Endothelial cell (in vitro differentiated cells): ENCODE results near the gene HOXC4. TPM values are rescaled to one million over a fixed set of nuclear protein-coding genes. Genes with fewer than 3 reads are reported as not detected.

ENCODE experiments used
- DNase-seq: peaks from one replicate; pipeline ENCODE4 v3.0.0; 2021; ENCODE audit warnings: low spot score
- H3K27ac Mint-ChIP-seq: one replicate; pipeline ENCODE4 v1.8.0; 2021; ENCODE audit warnings: mixed read lengths, inconsistent platforms; ENCODE audit not compliant: unreplicated experiment
- H3K27me3 Mint-ChIP-seq: one replicate; pipeline ENCODE4 v1.8.0; 2021; ENCODE audit warnings: mild to moderate bottlenecking, moderate library complexity, mixed read lengths, inconsistent platforms; ENCODE audit not compliant: unreplicated experiment
- H3K36me3 Mint-ChIP-seq: one replicate; pipeline ENCODE4 v1.8.0; 2021; ENCODE audit warnings: mild to moderate bottlenecking, low read depth, mixed read lengths, inconsistent platforms; ENCODE audit not compliant: unreplicated experiment
- H3K4me1 Mint-ChIP-seq: one replicate; pipeline ENCODE4 v1.8.0; 2021; ENCODE audit warnings: mild to moderate bottlenecking, mixed read lengths, inconsistent platforms; ENCODE audit not compliant: unreplicated experiment
- H3K4me3 Mint-ChIP-seq: one replicate; pipeline ENCODE4 v1.8.0; 2021; ENCODE audit warnings: mild to moderate bottlenecking, mixed read lengths, inconsistent platforms; ENCODE audit not compliant: unreplicated experiment
- H3K9me3 Mint-ChIP-seq: one replicate; pipeline ENCODE4 v1.8.0; 2021; ENCODE audit warnings: mixed read lengths, inconsistent platforms; ENCODE audit not compliant: unreplicated experiment
- CTCF ChIP-seq: fragments of 200-600 bp; sonication (generic); IDR thresholded peaks from one replicate; pipeline ENCODE4 v1.5.0; 2021; ENCODE audit warnings: antibody characterized with exemption; ENCODE audit not compliant: unreplicated experiment
- total RNA-seq: library from RNA; stranded (reverse); fragmentation: NEBNext Ultra II Directional; extraction: Animal tissue kit (Norgen Biotek cat#: 25700); gene quantifications from one replicate; pipeline ENCODE4 v1.2.1, GENCODE V29; 2021; ENCODE audit not compliant: unreplicated experiment

HOXC4 gene
- total RNA-seq, 1 donor from 2014 or later: not detected

GRCh38 chr12:54046809-54047159, 6.9 kb upstream of the HOXC4 start:
- no peak overlapping the region for H3K4me3 Mint-ChIP-seq
- no peak for TF ChIP-seq CTCF
- H3K4me1 Mint-ChIP-seq: peaks cover 9% of the 10 kb centered on the region
- no peak overlapping the region for H3K27ac Mint-ChIP-seq
- peaks cover 57% of the 10 kb centered on the region for H3K27me3 Mint-ChIP-seq
- DNase-seq: no peak
- no peaks in the 10 kb centered on the region for H3K9me3 Mint-ChIP-seq
- H3K36me3 Mint-ChIP-seq: peaks cover 3% of the 10 kb centered on the region

- no peak overlapping the region for H3K4me3 Mint-ChIP-seq
- no peak for DNase-seq
- H3K27me3 Mint-ChIP-seq: peaks cover 54% of the 10 kb centered on the region
- TF ChIP-seq CTCF: no peak
- peaks cover 12% of the 10 kb centered on the region for H3K4me1 Mint-ChIP-seq
- no peak overlapping the region for H3K27ac Mint-ChIP-seq
- H3K9me3 Mint-ChIP-seq: no peaks in the 10 kb centered on the region
- peaks cover 5% of the 10 kb centered on the region for H3K36me3 Mint-ChIP-seq
These were observed 6.3 kb upstream of the HOXC4 start for GRCh38 chr12:54047160-54047963.

- H3K9me3 Mint-ChIP-seq: no peaks in the 10 kb centered on the region
- H3K4me3 Mint-ChIP-seq: no peak overlapping the region
- no peak overlapping the region for H3K27ac Mint-ChIP-seq
- H3K36me3 Mint-ChIP-seq: peaks cover 5% of the 10 kb centered on the region
- H3K27me3 Mint-ChIP-seq: peaks cover 54% of the 10 kb centered on the region
- no peak for DNase-seq
- H3K4me1 Mint-ChIP-seq: peaks cover 12% of the 10 kb centered on the region
- no peak for TF ChIP-seq CTCF
These were observed 5.7 kb upstream of the HOXC4 start for GRCh38 chr12:54047964-54048303.

GRCh38 chr12:54048406-54049093, 5.1 kb upstream of the HOXC4 start:
- Mint-ChIP-seq H3K4me3 (no peak overlapping the region), H3K27me3 (peaks cover 54% of the 10 kb centered on the region), H3K9me3 (no peaks in the 10 kb centered on the region), H3K36me3 (peaks cover 5% of the 10 kb centered on the region), H3K27ac (no peak overlapping the region), H3K4me1 (peaks cover 10% of the 10 kb centered on the region)
- no peak for DNase-seq
- no peak for TF ChIP-seq CTCF

- Mint-ChIP-seq H3K27me3 (peaks cover 57% of the 10 kb centered on the region), H3K4me1 (peaks cover 6% of the 10 kb centered on the region), H3K36me3 (peaks cover 3% of the 10 kb centered on the region), H3K9me3 (no peaks in the 10 kb centered on the region), H3K4me3 (no peak overlapping the region), H3K27ac (no peak overlapping the region)
- no peak for DNase-seq
- TF ChIP-seq CTCF: no peak
These were observed 4.5 kb upstream of the HOXC4 start for GRCh38 chr12:54049108-54049507.
